SK-N-MC (cell line): ENCODE results near the gene FUBP3.

Experiments
- EZH2 ChIP-seq: fragments of 200-600 bp; sonication (generic); IDR thresholded peaks from one replicate; pipeline ENCODE4 v1.6.1; 2017; ENCODE audit warnings: antibody characterized with exemption
- FOXP2 ChIP-seq: optimal IDR thresholded peaks from 2 replicates; pipeline ENCODE3; 2011; ENCODE audit warnings: mild to moderate bottlenecking, moderate library complexity; ENCODE audit not compliant: insufficient read depth; ENCODE audit errors: extremely low read length, control extremely low read depth
- POLR2AphosphoS5 ChIP-seq: IDR thresholded peaks from 2 replicates; pipeline ENCODE4 v1.6.1; 2012; ENCODE audit warnings: mild to moderate bottlenecking, low read depth, low read length, borderline replicate concordance

GRCh38 chr9:130666393-130667119 is 87.2 kb downstream of the FUBP3 start:
- TF ChIP-seq POLR2AphosphoS5: no peak
- TF ChIP-seq EZH2: no peak
- TF ChIP-seq FOXP2: no peak
